IMR-90 (cell line): ENCODE data around the gene KHNYN. TPM values are rescaled to one million over a fixed set of nuclear protein-coding genes. Genes with fewer than 3 reads are reported as not detected.
"Not testable (repeated sequence)": the region's sequence is repeated elsewhere in the genome, so short reads cannot be mapped to it uniquely, and the experiment has no call there.

Experiments used
- ATAC-seq: fragments of 200-7000 bp; cut with Tn5 transposase; 2 replicates; pipeline ENCODE4 v1.9.1; 2020; ENCODE audit warnings: low read depth, mild to moderate bottlenecking, moderate library complexity
- BruUV-seq: library from RNA; stranded (reverse); fragments of 400-500 nt; replicated peaks from 2 replicates; lab custom pipeline; 2021; lab: Mats Ljungman, UMichigan
- CTCF ChIA-PET: fragments of 300-600 bp; formaldehyde crosslinking; extraction: SDS; loops from one replicate; lab custom pipeline; 2021; ENCODE audit warnings: antibody characterized with exemption; lab: Yijun Ruan, JAX
- POLR2A ChIA-PET: fragments of 300-600 bp; sonication (Branson Sonifier 250); formaldehyde crosslinking; loops from one replicate; lab custom pipeline; 2022; ENCODE audit warnings: antibody characterized with exemption; ENCODE audit not compliant: unreplicated experiment; lab: Charles Lee
- DNase-seq: peaks from one replicate; pipeline ENCODE4 v3.0.0; 2013
- H2AFZ ChIP-seq: replicated peaks from 2 replicates; pipeline ENCODE3; 2013; ENCODE audit warnings: low read length, mild to moderate bottlenecking; ENCODE audit not compliant: poor library complexity
- H2AK5ac ChIP-seq: 2 replicates; pipeline ENCODE4 v1.6.1; 2013; ENCODE audit warnings: low read depth, low read length, inconsistent platforms
- H2AK9ac ChIP-seq: replicated peaks from 2 replicates; pipeline ENCODE3; 2013; ENCODE audit warnings: mild to moderate bottlenecking, low read depth, low read length, moderate library complexity; ENCODE audit not compliant: poor library complexity
- H2BK120ac ChIP-seq: 2 replicates; pipeline ENCODE4 v1.6.1; 2013; ENCODE audit warnings: low read depth, low read length, inconsistent platforms
- H2BK15ac ChIP-seq: 3 replicates; pipeline ENCODE4 v1.6.1; 2013; ENCODE audit warnings: low read depth, low read length, inconsistent platforms
- H2BK20ac ChIP-seq: 2 replicates; pipeline ENCODE4 v1.6.1; 2013; ENCODE audit warnings: low read depth, mild to moderate bottlenecking, inconsistent platforms, low read length, moderate library complexity
- H2BK5ac ChIP-seq: 2 replicates; pipeline ENCODE4 v1.6.1; 2013; ENCODE audit warnings: mild to moderate bottlenecking, low read depth, low read length, inconsistent platforms; ENCODE audit not compliant: poor library complexity, severe bottlenecking
- H3K14ac ChIP-seq: replicated peaks from 2 replicates; pipeline ENCODE4 v1.6.1; 2013; ENCODE audit warnings: low read depth, low read length, inconsistent platforms
- H3K18ac ChIP-seq: 2 replicates; pipeline ENCODE4 v1.6.1; 2013; ENCODE audit warnings: low read depth, low read length, control low read depth
- H3K23ac ChIP-seq: 2 replicates; pipeline ENCODE4 v1.6.1; 2013; ENCODE audit warnings: low read depth, low read length, inconsistent platforms
- H3K27ac ChIP-seq: 2 replicates; pipeline ENCODE4 v1.5.1; 2013; ENCODE audit warnings: mild to moderate bottlenecking, control low read depth, low read length; ENCODE audit not compliant: insufficient read depth
- H3K27me3 ChIP-seq: 2 replicates; pipeline ENCODE4 v1.6.1; 2013; ENCODE audit warnings: low read length; ENCODE audit not compliant: control insufficient read depth, insufficient read depth
- H3K36me3 ChIP-seq: 2 replicates; pipeline ENCODE4 v1.6.1; 2013; ENCODE audit warnings: low read length, mixed read lengths; ENCODE audit not compliant: control insufficient read depth, insufficient read depth
- H3K4ac ChIP-seq: 2 replicates; pipeline ENCODE4 v1.6.1; 2013; ENCODE audit warnings: low read depth, low read length, inconsistent platforms
- H3K4me1 ChIP-seq: 2 replicates; pipeline ENCODE4 v1.6.1; 2013; ENCODE audit warnings: low read length, mixed read lengths; ENCODE audit not compliant: control insufficient read depth, insufficient read depth
- H3K4me2 ChIP-seq: 2 replicates; pipeline ENCODE4 v1.6.1; 2013; ENCODE audit warnings: low read depth, mild to moderate bottlenecking, control low read depth, low read length, moderate library complexity
- H3K4me3 ChIP-seq: 2 replicates; pipeline ENCODE4 v1.5.1; 2013; ENCODE audit warnings: low read depth, mild to moderate bottlenecking, control low read depth, low read length, moderate library complexity; ENCODE audit not compliant: insufficient read depth
- H3K56ac ChIP-seq: 2 replicates; pipeline ENCODE4 v1.6.1; 2013; ENCODE audit warnings: low read length, inconsistent platforms; ENCODE audit not compliant: insufficient read depth; ENCODE audit errors: extremely low read depth
- H3K79me1 ChIP-seq, 2 experiments: 2 replicates each; pipeline ENCODE4 v1.6.1; 2013; ENCODE audit warnings: low read length in 2 of 2, inconsistent platforms in 1 of 2, low read depth in 1 of 2
- H3K9ac ChIP-seq: 2 replicates; pipeline ENCODE4 v1.6.1; 2013; ENCODE audit warnings: low read depth, low read length, control low read depth
- H3K9me1 ChIP-seq: 2 replicates; pipeline ENCODE4 v1.6.1; 2013; ENCODE audit warnings: low read length, inconsistent platforms; ENCODE audit not compliant: insufficient read depth
- H3K9me3 ChIP-seq: 2 replicates; pipeline ENCODE4 v1.6.1; 2013; ENCODE audit warnings: low read length; ENCODE audit not compliant: control insufficient read depth, insufficient read depth
- H4K20me1 ChIP-seq: 2 replicates; pipeline ENCODE4 v1.6.1; 2013; ENCODE audit warnings: low read length, inconsistent platforms; ENCODE audit not compliant: insufficient read depth
- H4K5ac ChIP-seq: 2 replicates; pipeline ENCODE4 v1.6.1; 2013; ENCODE audit warnings: mild to moderate bottlenecking, low read depth, low read length, control low read depth
- H4K8ac ChIP-seq, 2 experiments: 2 replicates each; pipeline ENCODE4 v1.6.1; 2013; ENCODE audit warnings: low read depth in 2 of 2, low read length in 2 of 2, control low read depth in 1 of 2, inconsistent platforms in 1 of 2
- H4K91ac ChIP-seq: 2 replicates; pipeline ENCODE4 v1.6.1; 2013; ENCODE audit warnings: low read depth, low read length, inconsistent platforms; ENCODE audit not compliant: insufficient read depth
- RFX5 ChIP-seq: IDR thresholded peaks from 2 replicates; pipeline ENCODE4 v1.8.0; 2012; ENCODE audit warnings: low read depth, mild to moderate bottlenecking, low read length, moderate library complexity
- WGBS, 2 experiments: methylation state at CpG; one replicate each; pipeline versions ENCODE4 v1.1.5 to v1.1.7; 2013; ENCODE audit warnings: missing lambda C conversion rate in 2 of 2; ENCODE audit not compliant: insufficient read length in 1 of 2; ENCODE audit errors: extremely low coverage in 2 of 2; 5-methylcytosine and 5-hydroxymethylcytosine counted together
- dilution Hi-C: fragments of 300-500 bp; cut with HindIII; formaldehyde crosslinking; loops from one replicate; pipeline ENCODE4 v1.14.3; 2018; ENCODE audit warnings: low sequenced_read_pairs; ENCODE audit not compliant: unreplicated experiment
- in situ Hi-C: fragments of 300-500 bp; cut with MboI; formaldehyde crosslinking; loops from 3 replicates; pipeline ENCODE4 v1.14.3; 2019; ENCODE audit warnings: low sequenced_read_pairs, inconsistent platforms, mixed read lengths
- intact Hi-C: fragments of 100-400 bp; cut with micrococcal nuclease; formaldehyde crosslinking; loops from 2 replicates; pipeline ENCODE4 v1.10.0; 2022
- polyA plus RNA-seq, 3 experiments: library from polyadenylated mRNA; depleted of rRNA; stranded (reverse); fragments of >200 nt; gene quantifications; 2 replicates each; pipeline ENCODE4 v1.2.3, GENCODE V29; 2012; ENCODE audit warnings: low replicate concordance in 1 of 3
- total RNA-seq: library from RNA; depleted of rRNA; stranded (reverse); fragments of >200 nt; gene quantifications from 2 replicates; pipeline ENCODE4 v1.2.3, GENCODE V29; 2012
- TF ChIP-seq, protein P1 (sequence below): conservative IDR thresholded peaks from 2 replicates; pipeline ENCODE4 v1.5.1; 2012; ENCODE audit warnings: mild to moderate bottlenecking, low read depth, low read length, improper control_type of control experiment

Gene KHNYN
- total and polyA plus RNA-seq, 2 of the 4 experiments (the other 2 are of a cell fraction): 18.9 to 24.4 TPM

DNA sequence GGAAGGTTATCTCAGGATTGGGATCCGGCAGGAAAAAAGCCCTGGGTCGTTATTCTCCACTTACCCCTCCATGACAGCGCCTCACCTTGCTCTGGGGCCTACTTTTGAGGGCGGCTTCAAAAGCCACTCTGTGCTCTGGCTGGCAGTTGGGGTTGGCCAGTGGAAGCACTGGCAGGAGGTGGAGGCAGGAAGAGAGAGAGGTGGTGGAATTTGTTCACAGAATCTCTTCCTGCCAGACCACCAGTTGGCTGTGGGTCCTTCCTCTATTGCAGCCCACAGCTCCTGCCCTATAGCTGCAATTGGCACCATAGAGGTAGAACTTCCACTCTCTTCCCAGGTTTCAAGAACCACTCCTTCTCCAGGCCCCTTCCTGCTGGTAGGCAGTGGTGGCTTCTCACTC is 45.5 kb downstream of the KHNYN start:
- Histone ChIP-seq H3K27ac (no peak overlapping the region), H2BK5ac (no peak overlapping the region), H3K4ac (no peak overlapping the region), H3K4me2 (no peak overlapping the region), H3K79me1 (no peaks in the 10 kb centered on the region), H2AFZ (no peak overlapping the region), H4K20me1 (no peaks in the 10 kb centered on the region), H2BK120ac (no peak overlapping the region), H3K18ac (no peak overlapping the region), H4K8ac (no peak overlapping the region), H3K14ac (no peak overlapping the region), H2AK9ac (no peak overlapping the region), H4K5ac (no peak overlapping the region), H3K36me3 (no peaks in the 10 kb centered on the region), H4K91ac (no peak overlapping the region), H3K56ac (no peak overlapping the region), H3K4me1 (no peaks in the 10 kb centered on the region), H3K4me3 (no peak overlapping the region), H3K9ac (no peak overlapping the region), H3K27me3 (no peaks in the 10 kb centered on the region), H2BK15ac (no peak overlapping the region), H3K9me1 (no peaks in the 10 kb centered on the region), H2AK5ac (no peak overlapping the region), H2BK20ac (no peak overlapping the region), H3K23ac (no peak overlapping the region), H3K9me3 (no peaks in the 10 kb centered on the region)
- ATAC-seq (no peak), DNase-seq (no peak)
- POLR2A ChIA-PET: no interaction called here
- dilution Hi-C loops: no loop called here
- no peak for TF ChIP-seq RFX5
- TF ChIP-seq, protein P1, sequence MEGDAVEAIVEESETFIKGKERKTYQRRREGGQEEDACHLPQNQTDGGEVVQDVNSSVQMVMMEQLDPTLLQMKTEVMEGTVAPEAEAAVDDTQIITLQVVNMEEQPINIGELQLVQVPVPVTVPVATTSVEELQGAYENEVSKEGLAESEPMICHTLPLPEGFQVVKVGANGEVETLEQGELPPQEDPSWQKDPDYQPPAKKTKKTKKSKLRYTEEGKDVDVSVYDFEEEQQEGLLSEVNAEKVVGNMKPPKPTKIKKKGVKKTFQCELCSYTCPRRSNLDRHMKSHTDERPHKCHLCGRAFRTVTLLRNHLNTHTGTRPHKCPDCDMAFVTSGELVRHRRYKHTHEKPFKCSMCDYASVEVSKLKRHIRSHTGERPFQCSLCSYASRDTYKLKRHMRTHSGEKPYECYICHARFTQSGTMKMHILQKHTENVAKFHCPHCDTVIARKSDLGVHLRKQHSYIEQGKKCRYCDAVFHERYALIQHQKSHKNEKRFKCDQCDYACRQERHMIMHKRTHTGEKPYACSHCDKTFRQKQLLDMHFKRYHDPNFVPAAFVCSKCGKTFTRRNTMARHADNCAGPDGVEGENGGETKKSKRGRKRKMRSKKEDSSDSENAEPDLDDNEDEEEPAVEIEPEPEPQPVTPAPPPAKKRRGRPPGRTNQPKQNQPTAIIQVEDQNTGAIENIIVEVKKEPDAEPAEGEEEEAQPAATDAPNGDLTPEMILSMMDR: no peak
- CTCF ChIA-PET: no interaction called here
- intact Hi-C loops: no loop called here
- BruUV-seq: no TSS peak
- WGBS, 2 experiments: no CpG with 5 or more reads among the region's 4 CpGs
- in situ Hi-C loops: no loop called here

DNA sequence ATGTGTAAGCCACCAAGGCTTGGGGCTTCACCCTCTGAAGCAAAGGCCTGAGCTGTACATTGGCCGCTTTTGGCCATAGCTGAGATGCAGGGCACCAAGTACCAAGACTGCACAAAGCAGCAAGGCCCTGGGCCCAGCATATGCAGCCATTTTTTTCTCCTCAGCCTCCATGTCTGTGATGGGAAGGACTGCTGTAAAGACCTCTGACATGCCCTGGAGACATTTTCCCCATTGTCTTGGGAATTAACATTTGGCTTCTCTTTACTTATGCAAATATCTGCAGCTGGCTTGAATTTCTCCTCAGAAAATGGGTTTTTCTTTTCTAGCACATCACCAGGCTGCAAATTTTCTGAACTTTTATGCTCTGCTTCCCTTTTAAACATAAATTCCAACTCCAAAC is 50.2 kb downstream of the KHNYN start:
- H2AK5ac ChIP-seq, H2BK15ac ChIP-seq, BruUV-seq, H3K4me3 ChIP-seq, H3K36me3 ChIP-seq, H3K18ac ChIP-seq, H3K4me2 ChIP-seq, H4K8ac ChIP-seq, H3K9me3 ChIP-seq, POLR2A ChIA-PET, H3K14ac ChIP-seq, H3K4me1 ChIP-seq, dilution Hi-C loops, ATAC-seq, H2AK9ac ChIP-seq, H4K91ac ChIP-seq, H3K27me3 ChIP-seq, H4K20me1 ChIP-seq, DNase-seq, H3K56ac ChIP-seq, CTCF ChIA-PET, H3K79me1 ChIP-seq, H2BK120ac ChIP-seq, H4K5ac ChIP-seq, H3K9ac ChIP-seq, H3K27ac ChIP-seq, H2AFZ ChIP-seq, intact Hi-C loops, in situ Hi-C loops, H3K23ac ChIP-seq, H2BK20ac ChIP-seq, H3K9me1 ChIP-seq, H3K4ac ChIP-seq, H2BK5ac ChIP-seq: not testable (repeated sequence)
- no CpG with 5 or more reads among the region's 1 CpG for WGBS, 2 experiments
